GM12873 (cell line): ENCODE data around the gene WDR46.

Experiments used
- CTCF ChIP-seq: IDR thresholded peaks from 2 replicates; pipeline ENCODE4 v1.5.1; 2012; ENCODE audit warnings: low read depth, mild to moderate bottlenecking, moderate library complexity, low read length, control low read depth; ENCODE audit not compliant: insufficient read depth; ENCODE audit errors: missing control alignments

Gene WDR46

DNA sequence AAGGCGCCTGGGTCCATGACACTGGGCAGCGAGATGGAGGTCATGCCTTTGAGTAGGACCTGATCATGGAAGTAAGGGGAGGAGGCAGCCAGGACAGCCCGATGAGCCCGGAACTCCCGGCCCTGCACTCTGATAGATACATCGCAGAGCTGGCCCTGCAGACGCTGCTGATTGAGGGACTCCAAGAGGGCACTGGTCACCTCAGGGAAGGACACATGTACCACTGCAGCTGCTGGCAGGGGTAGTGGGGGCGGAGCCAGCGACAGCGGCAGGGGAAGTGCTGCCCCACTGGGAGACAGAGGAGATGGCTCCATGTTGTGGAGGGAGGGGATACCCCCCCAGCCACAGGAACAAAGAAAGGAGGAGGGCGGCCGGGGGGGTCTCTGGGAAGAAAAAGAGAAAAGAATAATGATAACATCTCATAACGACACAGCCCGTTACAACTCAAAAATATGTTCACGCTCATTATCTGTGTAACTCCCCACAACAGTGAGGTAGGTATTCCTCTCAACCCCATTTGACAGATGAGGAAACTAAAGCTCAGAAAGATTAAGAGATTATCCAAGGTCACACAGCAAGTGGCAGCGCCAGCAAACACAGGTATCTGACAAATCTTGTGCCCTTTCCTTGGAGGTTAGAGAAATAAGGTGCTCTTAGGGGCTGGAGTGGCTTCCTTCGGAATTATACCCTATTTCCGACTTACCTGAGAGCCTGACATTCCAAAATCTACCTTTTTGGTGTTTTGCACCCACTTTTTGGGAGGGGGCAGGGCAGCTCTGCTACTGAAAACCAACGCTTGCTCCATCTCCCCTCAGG, 27.8 kb upstream of the WDR46 start:
- TF ChIP-seq CTCF, result no peak

- no peak for TF ChIP-seq CTCF
These were observed 27.0 kb upstream of the WDR46 start for GRCh38 chr6:33315793-33316602.

DNA sequence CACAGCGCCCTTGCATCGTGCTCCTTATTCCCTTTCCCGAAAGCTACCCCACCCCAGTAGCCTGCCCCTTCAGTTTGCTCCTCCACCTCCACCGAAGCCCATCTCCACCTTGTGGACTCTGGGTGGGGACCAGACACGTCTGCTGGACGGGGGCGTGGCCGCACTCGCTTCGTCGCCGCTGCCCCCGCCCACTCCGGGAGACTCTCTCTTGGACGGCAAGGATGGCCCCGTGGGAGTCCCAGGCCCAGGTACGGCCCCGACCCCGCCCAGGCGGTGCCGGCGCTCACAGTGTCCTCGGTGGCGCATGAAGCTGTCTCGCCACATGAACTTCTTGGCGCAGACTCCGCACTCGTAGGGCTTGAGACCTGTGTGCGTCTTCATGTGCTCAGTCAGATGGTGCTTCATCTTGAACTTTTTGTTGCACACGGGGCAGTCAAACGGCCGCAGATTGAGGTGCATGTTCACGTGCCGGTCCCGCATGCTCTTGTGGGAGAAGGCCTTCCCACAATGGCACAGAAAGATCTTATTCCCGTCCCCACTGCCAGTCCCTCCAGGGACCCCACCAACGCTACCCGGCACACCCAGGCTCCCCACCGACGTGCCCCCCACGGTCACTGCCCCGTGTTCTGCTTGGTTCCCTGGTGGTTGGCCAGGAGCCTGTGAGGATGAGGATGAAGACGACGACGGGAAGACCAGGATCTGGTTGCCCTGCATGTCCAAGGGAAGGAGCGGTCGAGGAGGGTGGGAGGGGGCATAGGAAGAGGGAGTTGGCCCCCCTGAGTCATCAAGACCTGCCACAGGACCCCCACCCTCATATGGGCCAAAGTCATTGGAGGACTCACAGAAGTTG, 26.1 kb upstream of the WDR46 start:
- TF ChIP-seq CTCF, result no peak

- peak; percentile 3 for TF ChIP-seq CTCF
These were observed 25.5 kb upstream of the WDR46 start for GRCh38 chr6:33314515-33314942.

DNA sequence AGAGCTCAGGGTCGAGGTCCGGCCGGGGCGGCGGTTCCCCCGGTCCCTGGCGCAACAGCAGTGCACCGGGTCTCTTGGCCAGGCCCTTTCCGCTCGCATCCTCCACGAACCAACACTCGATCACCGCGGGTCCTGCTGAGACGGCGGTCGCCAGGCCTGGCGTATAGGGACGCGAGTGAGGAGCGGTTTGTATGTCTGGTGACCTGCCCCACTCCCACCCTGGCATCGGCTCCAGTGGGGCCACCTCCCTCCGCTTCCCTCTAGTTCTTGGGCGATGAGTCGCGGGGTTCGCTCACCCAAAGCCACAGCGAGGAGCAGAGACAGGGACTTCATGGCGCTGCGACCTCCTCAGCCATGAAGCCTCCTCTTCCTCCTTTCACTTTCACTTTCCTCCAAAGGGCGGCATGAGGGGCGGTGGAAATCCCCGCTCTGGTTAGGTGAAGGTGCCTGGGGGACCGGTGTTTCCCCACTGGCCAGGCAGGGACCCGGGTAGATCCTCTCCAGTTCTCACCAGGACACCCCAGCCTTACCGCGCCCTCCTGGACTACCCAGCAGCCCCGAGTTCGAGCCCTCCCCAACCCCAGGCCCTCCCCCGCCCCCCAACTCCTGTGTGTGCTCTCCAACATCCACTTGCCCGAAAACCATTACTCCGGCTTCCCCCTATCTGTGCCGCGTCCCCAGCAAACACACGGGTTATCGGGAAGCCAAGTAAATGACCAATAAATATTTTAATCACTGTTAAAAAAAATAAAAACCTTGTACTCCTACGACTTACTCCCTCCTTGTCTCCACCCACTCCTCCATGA, 24.9 kb upstream of the WDR46 start, which contains the start of gene TAPBP:
Gene TAPBP (minus strand): TSS at position 370 of the 806 bp plus-strand sequence. CDS start 37 bp downstream, at position 333.
- no peak for TF ChIP-seq CTCF

DNA sequence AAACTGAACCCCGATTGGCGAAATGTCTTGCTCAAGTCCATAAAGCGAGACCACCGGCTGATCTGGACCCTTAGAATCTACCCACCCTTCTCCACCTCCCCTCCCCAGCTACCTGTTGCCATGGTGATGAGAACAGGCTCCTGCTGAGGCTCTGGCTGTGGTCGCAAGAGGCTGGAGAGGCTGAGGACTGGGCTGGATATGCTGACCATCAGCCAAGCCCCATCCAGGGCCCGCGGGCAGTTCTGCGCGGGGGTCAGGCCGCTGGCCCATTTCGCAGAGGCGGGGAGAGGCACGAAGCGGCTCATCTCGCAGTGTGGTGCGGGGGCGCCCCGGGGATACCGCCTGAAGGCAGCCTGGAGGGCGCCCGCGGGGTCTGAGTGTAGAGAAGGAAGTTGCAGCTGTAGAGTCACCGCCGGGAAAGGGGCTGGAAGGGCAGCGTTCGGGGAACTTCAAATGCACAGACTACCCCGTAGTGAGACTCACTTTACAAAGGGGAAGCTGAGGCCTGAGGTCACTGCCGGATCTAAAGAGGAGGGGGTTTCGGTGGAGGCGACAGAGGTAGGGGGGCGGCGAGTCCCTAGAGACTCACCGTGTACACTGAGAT, 24.2 kb upstream of the WDR46 start:
- TF ChIP-seq CTCF, result no peak
